HEK293T (cell line): ENCODE measurements around the gene TBC1D3B.

Experiments used
- ARNT ChIP-seq: fragments of 450-650 bp; IDR thresholded peaks from 2 replicates; pipeline ENCODE4 v1.6.1; 2017; ENCODE audit warnings: mild to moderate bottlenecking
- BHLHE40 ChIP-seq: fragments of 450-650 bp; IDR thresholded peaks from 2 replicates; pipeline ENCODE4 v1.6.1; 2016; ENCODE audit warnings: mild to moderate bottlenecking, moderate library complexity, borderline replicate concordance
- CTBP1 ChIP-seq: fragments of 450-650 bp; IDR thresholded peaks from 2 replicates; pipeline ENCODE4 v1.6.1; 2016; ENCODE audit warnings: borderline replicate concordance
- ELF4 ChIP-seq: fragments of 450-650 bp; IDR thresholded peaks from 2 replicates; pipeline ENCODE4 v1.6.1; 2017; ENCODE audit warnings: antibody characterized with exemption
- FOXA1 ChIP-seq: fragments of 450-650 bp; IDR thresholded peaks from 2 replicates; pipeline ENCODE4 v1.6.1; 2016; ENCODE audit warnings: mild to moderate bottlenecking
- FOXK2 ChIP-seq: fragments of 450-650 bp; IDR thresholded peaks from 2 replicates; pipeline ENCODE4 v1.6.1; 2016; ENCODE audit warnings: mild to moderate bottlenecking
- FOXM1 ChIP-seq: fragments of 450-650 bp; IDR thresholded peaks from 2 replicates; pipeline ENCODE4 v1.6.1; 2017; ENCODE audit warnings: mild to moderate bottlenecking, borderline replicate concordance
- HDGF ChIP-seq: fragments of 450-650 bp; IDR thresholded peaks from 2 replicates; pipeline ENCODE4 v1.6.1; 2017; ENCODE audit warnings: antibody characterized with exemption, borderline replicate concordance
- L3MBTL2 ChIP-seq: fragments of 450-650 bp; conservative IDR thresholded peaks from 2 replicates; pipeline ENCODE4 v1.6.1; 2016; ENCODE audit warnings: mild to moderate bottlenecking
- LEF1 ChIP-seq: fragments of 450-650 bp; IDR thresholded peaks from 2 replicates; pipeline ENCODE4 v1.6.1; 2017; ENCODE audit warnings: mild to moderate bottlenecking, borderline replicate concordance
- SP1 ChIP-seq: fragments of 450-650 bp; IDR thresholded peaks from 2 replicates; pipeline ENCODE4 v1.6.1; 2017
- SUZ12 ChIP-seq: fragments of 450-650 bp; IDR thresholded peaks from 2 replicates; pipeline ENCODE4 v1.6.1; 2016; ENCODE audit warnings: mild to moderate bottlenecking
- TARDBP ChIP-seq: fragments of 450-650 bp; IDR thresholded peaks from 2 replicates; pipeline ENCODE4 v1.6.1; 2016
- ZNF384 ChIP-seq: fragments of 450-650 bp; IDR thresholded peaks from 2 replicates; pipeline ENCODE4 v1.6.1; 2016

- no peak for TF ChIP-seq FOXM1
- TF ChIP-seq BHLHE40: no peak
- TF ChIP-seq LEF1: no peak
- TF ChIP-seq CTBP1: no peak
- TF ChIP-seq ZNF384: no peak
- no peak for TF ChIP-seq SUZ12
- no peak for TF ChIP-seq SP1
- no peak for TF ChIP-seq FOXK2
- TF ChIP-seq TARDBP: no peak
- no peak for TF ChIP-seq FOXA1
- no peak for TF ChIP-seq ELF4
- no peak for TF ChIP-seq HDGF
- TF ChIP-seq L3MBTL2: no peak
- no peak for TF ChIP-seq ARNT
Observed at GRCh38 chr17:36127911-36128310, 48.5 kb downstream of the TBC1D3B start.
